K562 (cell line): ENCODE data around the gene AGRN. TPM values are rescaled to one million over a fixed set of nuclear protein-coding genes. Genes with fewer than 3 reads are reported as not detected.

ENCODE experiments used
- ATAC-seq: fragments of 200-7000 bp; cut with Tn5 transposase; 3 replicates; pipeline ENCODE4 v1.9.1; 2020; ENCODE audit warnings: moderate library complexity
- BruUV-seq: library from RNA; stranded (reverse); fragments of 400-500 nt; replicated peaks from 2 replicates; lab custom pipeline; 2021; lab: Mats Ljungman, UMichigan
- CTCF ChIA-PET: fragments of 300-600 bp; formaldehyde crosslinking; extraction: SDS; loops from one replicate; lab custom pipeline; 2021; ENCODE audit warnings: low intra/inter-chr PET ratio; lab: Yijun Ruan, JAX
- POLR2A ChIA-PET: fragments of 300-600, 350-650 bp; sonication (Branson Sonifier 250); formaldehyde crosslinking; extraction: SDS; loops from one replicate; lab custom pipeline; 2021; ENCODE audit warnings: antibody characterized with exemption, inconsistent platforms; lab: Yijun Ruan, JAX
- DNase-seq, 4 experiments: peaks; one replicate each; pipeline versions ENCODE4 v3.0.0 to v3.0.0-alpha.2; 2011 to 2018; ENCODE audit warnings: low spot score in 3 of 4, mixed read lengths in 3 of 4; ENCODE audit errors: extremely low read depth in 1 of 4
- FAIRE-seq: peaks from 2 replicates; lab custom pipeline; 2011; peaks lifted over from hg19 to GRCh38; lab: Jason Lieb, UNC
- H2AFZ ChIP-seq: 2 replicates; pipeline ENCODE4 v1.6.0; 2011; ENCODE audit warnings: low read depth, low read length, control low read depth, inconsistent platforms
- H3K27ac ChIP-seq: fragments of 200-600 bp; 3 replicates; pipeline ENCODE4 v1.8.0; 2011; ENCODE audit warnings: low read depth, mild to moderate bottlenecking, control low read depth, inconsistent platforms, low read length, moderate library complexity, mixed read lengths; ENCODE audit errors: extremely low read depth
- H3K27me3 ChIP-seq, 2 experiments: fragments of 300-600 bp in 1 of 2; 2 replicates in 1 of 2; 3 replicates in 1 of 2; pipeline versions ENCODE4 v1.6.0 to v1.8.0; 2011; ENCODE audit warnings: inconsistent platforms in 2 of 2, low read length in 2 of 2, mild to moderate bottlenecking in 1 of 2, mixed read lengths in 1 of 2, moderate library complexity in 1 of 2; ENCODE audit not compliant: control insufficient read depth in 2 of 2, insufficient read depth in 2 of 2
- H3K36me3 ChIP-seq: fragments of 300-600 bp; 3 replicates; pipeline ENCODE4 v1.8.0; 2011; ENCODE audit warnings: mild to moderate bottlenecking, low read length, inconsistent platforms; ENCODE audit not compliant: control insufficient read depth, insufficient read depth
- H3K4me1 ChIP-seq, 2 experiments: fragments of 200-600 bp in 1 of 2; replicated peaks in 1 of 2; 2 replicates in 1 of 2; 3 replicates in 1 of 2; pipeline versions ENCODE4 v1.5.1 to v1.8.0; 2011; ENCODE audit warnings: inconsistent platforms in 2 of 2, low read length in 2 of 2, mild to moderate bottlenecking in 1 of 2, mixed read lengths in 1 of 2, moderate library complexity in 1 of 2; ENCODE audit not compliant: control insufficient read depth in 2 of 2, insufficient read depth in 2 of 2
- H3K4me2 ChIP-seq: 2 replicates; pipeline ENCODE4 v1.6.1; 2011; ENCODE audit warnings: low read length, control low read depth, inconsistent platforms, mixed read lengths; ENCODE audit not compliant: insufficient read depth
- H3K4me3 ChIP-seq: fragments of 200-600 bp; sonication (generic), shearing (Covaris generic); 2 replicates; pipeline ENCODE4 v1.5.1; 2016; ENCODE audit warnings: control low read depth, inconsistent platforms
- H3K79me2 ChIP-seq: fragments of 200-600 bp; 3 replicates; pipeline ENCODE4 v1.8.0; 2011; ENCODE audit warnings: low read length, inconsistent platforms; ENCODE audit not compliant: control insufficient read depth, insufficient read depth
- H3K9ac ChIP-seq, 2 experiments: 2 replicates each; pipeline versions ENCODE4 v1.6.0 to v1.6.1; 2011; ENCODE audit warnings: low read depth in 2 of 2, low read length in 2 of 2, control low read depth in 1 of 2, inconsistent platforms in 1 of 2, mild to moderate bottlenecking in 1 of 2, mixed read lengths in 1 of 2; ENCODE audit not compliant: insufficient read depth in 1 of 2
- H3K9me1 ChIP-seq: one replicate; pipeline ENCODE4 v1.6.0; 2011; ENCODE audit warnings: inconsistent platforms, mild to moderate bottlenecking, low read length, moderate library complexity; ENCODE audit not compliant: control insufficient read depth, insufficient read depth
- H3K9me3 ChIP-seq: replicated peaks from 2 replicates; pipeline ENCODE4 v1.5.1; 2011; ENCODE audit warnings: low read depth, low read length, inconsistent platforms; ENCODE audit not compliant: control insufficient read depth, insufficient read depth
- H4K20me1 ChIP-seq: replicated peaks from 2 replicates; pipeline ENCODE4 v1.6.1; 2011; ENCODE audit warnings: low read length, inconsistent platforms, mixed read lengths; ENCODE audit not compliant: control insufficient read depth, insufficient read depth
- GTF2E2 ChIP-seq: fragments of 200-800 bp; sonication (Bioruptor generic); IDR thresholded peaks from 2 replicates; pipeline ENCODE4 v1.6.1; 2016; ENCODE audit warnings: missing genetic modification characterization, missing compliant biosample characterization
- POLR2G ChIP-seq: fragments of 200-400 bp; formaldehyde crosslinking; IDR thresholded peaks from 2 replicates; pipeline ENCODE4 v1.6.1; 2017; ENCODE audit warnings: low read depth, mild to moderate bottlenecking, antibody characterized with exemption, low read length, moderate library complexity
- RB1 ChIP-seq: fragments of 450-650 bp; IDR thresholded peaks from 2 replicates; pipeline ENCODE4 v1.6.1; 2017; ENCODE audit warnings: low read depth, mild to moderate bottlenecking
- ZBTB33 ChIP-seq: sonication (generic); formaldehyde crosslinking; IDR thresholded peaks from 2 replicates; pipeline ENCODE4 v1.8.1; 2023; ENCODE audit warnings: mild to moderate bottlenecking, missing genetic modification reagents
- WGBS: fragments of 100-300 bp; shearing (Covaris generic); methylation state at CpG from one replicate; pipeline ENCODE4 v1.1.6; 2016; ENCODE audit warnings: low coverage, mixed read lengths; ENCODE audit not compliant: insufficient coverage; ENCODE audit errors: missing lambda C conversion rate; 5-methylcytosine and 5-hydroxymethylcytosine counted together
- in situ Hi-C: fragments of 300-500 bp; cut with MboI; formaldehyde crosslinking; loops from 4 replicates; pipeline ENCODE4 v1.15.0; 2018; ENCODE audit warnings: inconsistent platforms, mixed read lengths
- intact Hi-C: fragments of 100-400 bp; cut with micrococcal nuclease; formaldehyde crosslinking; loops from 2 replicates; pipeline ENCODE4 v1.14.2; 2022
- polyA plus RNA-seq, 8 experiments: library from polyadenylated mRNA; depleted of rRNA in 4 of 8; stranded (reverse) in 5 of 8; unstranded in 3 of 8; fragments of >200 nt; fragmentation: Nextera tagmentation in 2 of 8; fragmentation: Illumina TruSeq in 1 of 8; extraction: Ambion mirVana in 2 of 8; extraction: Trizol in 1 of 8; gene quantifications; 2 replicates each; pipeline versions ENCODE4 v1.2.1 to v1.2.3, GENCODE V29; 2011 to 2014; ENCODE audit warnings: inconsistent platforms in 1 of 8, missing spikeins in 1 of 8
- total RNA-seq, 7 experiments: library from RNA; depleted of rRNA in 6 of 7; stranded (reverse); fragments of >200 nt in 6 of 7; fragmentation: Illumina TruSeq in 2 of 7; extraction: Trizol in 2 of 7; gene quantifications; 2 replicates each; pipeline versions ENCODE4 v1.2.1 to v1.2.3, GENCODE V29; 2011 to 2021; ENCODE audit warnings: low replicate concordance in 1 of 7

The AGRN gene
- total and polyA plus RNA-seq, 9 of the 15 experiments (the other 6 are each of a cell fraction or from before 2014, with no cell fraction given): 0.04 to 111 (median 18.1) TPM

DNA sequence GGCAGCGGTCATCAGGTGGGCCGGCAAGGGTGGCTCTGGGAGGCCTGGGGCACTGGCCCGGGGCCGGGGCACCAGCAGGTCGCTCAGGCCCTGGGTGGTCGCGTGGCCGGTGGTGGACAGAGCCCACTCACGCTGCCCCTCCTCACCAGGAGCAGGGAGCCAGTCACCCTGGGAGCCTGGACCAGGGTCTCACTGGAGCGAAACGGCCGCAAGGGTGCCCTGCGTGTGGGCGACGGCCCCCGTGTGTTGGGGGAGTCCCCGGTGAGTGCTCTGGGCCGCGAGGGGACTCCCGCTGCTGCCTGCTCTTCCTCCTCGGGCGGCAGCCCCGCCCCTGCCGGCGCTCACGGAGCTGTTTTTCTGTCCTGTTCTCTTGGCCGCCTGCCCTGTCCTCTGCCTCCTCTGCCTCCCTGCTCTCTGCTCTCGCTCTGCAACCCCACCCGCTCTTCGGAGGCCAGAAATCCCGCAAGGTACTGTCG is 30.7 kb downstream of the AGRN start:
- intact Hi-C loops: no loop called here
- CTCF ChIA-PET: no interaction called here
- Histone ChIP-seq H4K20me1 (no peaks in the 10 kb centered on the region), H3K4me2 (no peak overlapping the region)
- BruUV-seq: no TSS peak
- no peak for ATAC-seq
- no peak for TF ChIP-seq RB1
- TF ChIP-seq GTF2E2: no peak
- peak; percentile 51; the same call in 1 of the 2 replicates for TF ChIP-seq POLR2G
- TF ChIP-seq ZBTB33 (CRISPR knock-in tag): peak; percentile 61; the same call in 1 of the 2 replicates
- TF ChIP-seq, all 486 proteins: peak for 2
- no peak for DNase-seq
- no peaks in the 10 kb centered on the region for H3K27me3 ChIP-seq
- in situ Hi-C loops: no loop called here
- no peak overlapping the region for H3K27ac ChIP-seq
- peaks cover 86% of the 10 kb centered on the region for H3K36me3 ChIP-seq
- no peaks in the 10 kb centered on the region for H3K79me2 ChIP-seq
- no peak for FAIRE-seq
- H3K4me1 ChIP-seq: peaks cover 0 to 40% of the 10 kb centered on the region in 2 experiments; a peak in 2 of 5 replicates
- 97% methylated on average over 22 of the region's 32 CpGs for WGBS
- H2AFZ ChIP-seq: no peak overlapping the region
- no peaks in the 10 kb centered on the region for H3K9me3 ChIP-seq
- POLR2A ChIA-PET: interaction anchor here (1.6 kb wide), 1 partner anchor 8 kb away, joined by 4 read pairs; no protein-coding TSS in a partner anchor
- no peak overlapping the region for H3K9ac ChIP-seq
- H3K9me1 ChIP-seq: no peaks in the 10 kb centered on the region
- no peak overlapping the region for H3K4me3 ChIP-seq
